ENCODE measurements around the gene SYT9.

DNA sequence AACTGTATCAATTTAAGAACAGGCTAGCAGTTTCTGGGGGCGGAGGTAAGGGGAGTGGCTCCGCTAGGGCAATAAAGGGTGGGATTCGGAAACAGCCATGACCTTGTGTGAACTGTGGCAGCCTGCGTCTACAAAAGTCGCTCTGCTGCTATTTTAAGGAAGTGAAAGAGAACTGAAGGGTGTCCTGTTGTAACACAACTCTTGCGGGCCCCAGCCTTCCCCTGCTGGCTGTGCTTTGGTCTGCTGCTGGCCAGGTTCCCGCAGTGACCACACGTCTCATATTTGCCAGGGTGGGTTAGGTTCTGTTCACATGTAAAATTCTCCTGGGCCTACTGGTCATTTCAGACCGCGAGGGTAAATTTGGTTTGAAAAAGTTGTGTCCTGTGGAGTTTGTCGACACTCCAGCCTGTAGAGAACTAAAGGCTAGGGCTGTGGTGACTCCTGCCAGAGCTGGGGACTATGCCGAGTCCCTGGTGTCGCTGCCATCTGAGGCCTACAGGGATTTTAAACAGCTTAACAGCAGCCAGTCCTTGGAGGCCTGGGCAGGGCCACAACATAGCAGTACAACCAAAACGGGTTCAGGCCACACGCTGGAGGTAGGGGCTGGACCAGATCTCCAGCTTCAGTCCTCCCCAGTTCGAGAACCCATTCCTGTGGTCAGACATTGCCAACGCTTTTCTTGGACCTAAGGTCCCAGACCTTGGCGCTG is 261.0 kb downstream of the SYT9 start:
- TF ChIP-seq, protein P1, sequence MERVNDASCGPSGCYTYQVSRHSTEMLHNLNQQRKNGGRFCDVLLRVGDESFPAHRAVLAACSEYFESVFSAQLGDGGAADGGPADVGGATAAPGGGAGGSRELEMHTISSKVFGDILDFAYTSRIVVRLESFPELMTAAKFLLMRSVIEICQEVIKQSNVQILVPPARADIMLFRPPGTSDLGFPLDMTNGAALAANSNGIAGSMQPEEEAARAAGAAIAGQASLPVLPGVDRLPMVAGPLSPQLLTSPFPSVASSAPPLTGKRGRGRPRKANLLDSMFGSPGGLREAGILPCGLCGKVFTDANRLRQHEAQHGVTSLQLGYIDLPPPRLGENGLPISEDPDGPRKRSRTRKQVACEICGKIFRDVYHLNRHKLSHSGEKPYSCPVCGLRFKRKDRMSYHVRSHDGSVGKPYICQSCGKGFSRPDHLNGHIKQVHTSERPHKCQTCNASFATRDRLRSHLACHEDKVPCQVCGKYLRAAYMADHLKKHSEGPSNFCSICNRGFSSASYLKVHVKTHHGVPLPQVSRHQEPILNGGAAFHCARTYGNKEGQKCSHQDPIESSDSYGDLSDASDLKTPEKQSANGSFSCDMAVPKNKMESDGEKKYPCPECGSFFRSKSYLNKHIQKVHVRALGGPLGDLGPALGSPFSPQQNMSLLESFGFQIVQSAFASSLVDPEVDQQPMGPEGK (CRISPR knock-in tag; IDR thresholded peaks at IDR 0.05; ENCODE audit: borderline replicate concordance) = no peak
- no peak for TF ChIP-seq ZFP30 (CRISPR knock-in tag; IDR thresholded peaks at IDR 0.05)
- no peak for TF ChIP-seq CSRNP3 (CRISPR knock-in tag; IDR thresholded peaks at IDR 0.05)
- no peak for TF ChIP-seq POU6F1 (CRISPR knock-in tag; IDR thresholded peaks at IDR 0.05; ENCODE audit: borderline replicate concordance, low read depth)
- TF ChIP-seq PPARA (CRISPR knock-in tag; IDR thresholded peaks at IDR 0.05; ENCODE audit: borderline replicate concordance) = no peak
- no peak for TF ChIP-seq GLIS3 (CRISPR knock-in tag; IDR thresholded peaks at IDR 0.05)
- TF ChIP-seq ARNTL (CRISPR knock-in tag; IDR thresholded peaks at IDR 0.05; ENCODE audit: borderline replicate concordance, low read depth) = no peak
- no peak for TF ChIP-seq RARB (CRISPR knock-in tag; IDR thresholded peaks at IDR 0.05)
